NCI-H446 treated with DMSO at 0.1 percent for 48 hours (cell line): Measurements from ENCODE around the gene IL22RA2.
"Not testable (repeated sequence)": the region's sequence is repeated elsewhere in the genome, so short reads cannot be mapped to it uniquely, and the experiment has no call there.

Experiments
- DNase-seq: peaks from one replicate; lab custom pipeline; 2025; lab: John Stamatoyannopoulos, UW

The IL22RA2 gene

GRCh38 chr6:137122612-137123011, 50.8 kb downstream of the IL22RA2 start:
- no peak for DNase-seq

DNA sequence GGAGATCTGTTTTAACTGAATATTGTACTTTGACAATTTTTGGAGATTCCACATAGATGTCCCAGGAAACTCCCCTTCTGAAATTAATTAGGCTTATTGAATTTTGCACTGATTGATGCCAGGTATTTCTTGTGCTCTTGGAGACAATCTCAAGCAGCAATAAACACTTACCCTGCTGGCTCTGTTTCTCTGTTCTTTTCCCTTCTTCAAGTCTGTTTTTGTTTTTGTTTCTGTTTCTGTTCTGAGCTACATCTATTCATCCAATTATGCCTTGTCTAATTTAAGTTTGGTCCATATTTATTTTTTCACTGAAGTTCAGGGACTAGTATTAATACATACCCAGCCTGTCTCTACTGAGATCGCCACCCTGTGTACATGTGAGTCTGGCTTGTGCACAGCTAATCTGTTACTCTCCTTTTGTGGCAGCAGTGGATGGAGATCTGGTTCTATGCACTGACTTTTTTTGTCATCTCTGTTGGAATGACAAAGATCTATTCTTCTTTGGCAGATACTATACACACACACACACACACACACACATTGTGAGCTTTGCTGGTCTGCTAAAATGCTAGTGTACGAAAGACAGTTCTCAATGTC, 51.9 kb downstream of the IL22RA2 start:
- no peak for DNase-seq

DNA sequence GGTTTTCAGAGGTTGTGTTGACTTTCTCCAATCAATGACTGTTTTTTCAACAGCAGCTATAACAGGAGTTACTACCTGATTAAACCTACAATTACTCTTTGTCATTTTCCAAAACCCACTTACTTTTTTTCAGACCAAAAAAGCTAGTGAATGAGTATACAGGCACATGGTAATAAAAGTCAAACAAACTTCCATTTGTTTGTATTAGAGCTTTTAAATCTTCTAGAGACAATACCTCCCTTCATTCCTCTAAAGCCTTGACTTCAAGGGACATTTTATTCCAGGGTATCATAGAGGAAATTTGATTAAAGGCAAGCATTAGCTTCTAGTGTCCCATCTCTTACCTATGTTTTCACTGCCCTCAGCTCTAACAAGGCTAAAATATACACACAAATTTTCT, 52.7 kb downstream of the IL22RA2 start:
- no peak for DNase-seq

DNA sequence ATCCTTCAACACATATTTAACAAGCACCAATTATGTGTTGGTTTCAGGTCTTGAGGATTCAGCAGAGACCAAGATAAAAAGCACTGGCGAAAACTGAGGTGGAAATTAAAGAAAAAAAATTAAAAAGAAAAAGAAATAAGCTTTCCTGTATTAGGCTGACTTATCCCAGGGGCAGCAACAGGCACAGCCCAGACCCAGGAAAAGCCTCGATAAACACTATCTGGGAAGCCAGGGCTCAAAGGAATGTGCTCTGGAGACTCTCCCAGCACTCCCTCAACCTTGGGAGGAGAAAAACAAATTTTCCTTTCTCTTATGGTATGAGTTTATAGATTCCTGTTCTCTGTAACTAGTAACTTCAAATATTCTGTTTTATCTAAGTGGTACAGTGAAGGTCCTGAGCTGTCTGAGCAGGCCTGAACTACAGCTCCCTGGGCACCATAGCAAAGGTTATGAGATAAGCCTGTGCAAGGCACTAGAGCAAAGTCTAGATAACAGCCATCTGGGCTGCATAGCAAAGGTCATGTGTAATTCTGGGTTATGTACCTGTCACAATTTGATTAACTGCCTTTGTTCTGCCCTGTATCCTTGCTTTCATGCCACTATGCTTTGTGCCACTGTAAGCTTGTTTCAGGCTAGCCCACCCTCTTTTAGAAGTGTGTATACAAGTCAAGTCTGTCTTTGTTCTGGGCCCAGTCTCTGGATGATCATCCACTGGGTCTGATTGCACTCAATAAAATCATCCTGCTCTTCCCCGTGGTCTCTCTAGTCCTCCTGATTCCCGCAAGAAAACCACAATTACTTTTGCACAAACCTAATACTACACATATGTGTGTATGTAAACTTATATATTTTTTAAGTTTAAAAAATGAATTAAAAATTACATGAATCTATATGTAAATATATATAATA, 54.0 kb downstream of the IL22RA2 start:
- DNase-seq: no peak

DNA sequence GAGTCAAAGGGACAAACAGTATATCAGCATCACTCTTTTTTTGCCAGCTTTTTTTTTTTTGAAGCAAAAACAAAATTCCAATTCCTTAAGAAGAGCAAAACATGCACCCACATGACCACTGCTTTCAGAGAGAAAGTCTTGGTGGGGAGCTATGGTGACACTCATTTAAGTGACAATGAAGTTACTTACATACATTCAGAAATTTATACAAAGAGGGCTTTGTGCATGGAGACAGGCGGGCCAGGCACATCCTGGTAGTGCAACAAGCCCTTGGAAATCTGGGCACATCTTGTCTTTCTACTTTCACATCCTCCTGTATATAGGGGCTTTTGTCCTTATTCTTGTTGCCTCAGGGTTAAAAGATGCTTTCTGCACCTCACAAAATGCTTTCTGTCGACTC, 55.9 kb downstream of the IL22RA2 start:
- DNase-seq: no peak

DNA sequence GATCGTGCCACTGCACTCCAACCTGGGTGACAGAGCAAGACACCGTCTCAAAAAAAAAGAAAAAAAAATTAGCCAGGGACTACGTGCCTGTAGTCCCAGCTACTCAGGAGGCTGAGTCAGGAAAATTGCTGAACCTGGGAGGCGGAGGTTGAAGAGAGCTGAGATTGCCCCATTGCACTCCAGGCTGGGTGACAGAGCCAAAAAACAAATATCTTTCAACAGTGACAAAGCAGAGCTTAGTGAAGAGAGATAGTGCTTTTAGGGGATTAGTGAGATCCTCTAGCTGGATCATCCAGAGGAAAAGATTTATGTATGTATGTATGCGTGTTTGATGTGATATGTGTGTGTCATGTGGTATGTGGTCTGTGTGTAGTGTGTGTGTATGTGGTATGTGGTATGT, 56.6 kb downstream of the IL22RA2 start:
- DNase-seq: no peak

GRCh38 chr6:137115658-137116057, 57.8 kb downstream of the IL22RA2 start:
- DNase-seq: no peak

GRCh38 chr6:137112067-137112355, 61.4 kb downstream of the IL22RA2 start:
- no peak for DNase-seq

- DNase-seq: no peak
Observed at GRCh38 chr6:137111296-137112066, 62.0 kb downstream of the IL22RA2 start.

GRCh38 chr6:137107767-137108105, 65.7 kb downstream of the IL22RA2 start:
- no peak for DNase-seq

- not testable (repeated sequence) for DNase-seq
Observed at GRCh38 chr6:137107047-137107766, 66.2 kb downstream of the IL22RA2 start.

DNA sequence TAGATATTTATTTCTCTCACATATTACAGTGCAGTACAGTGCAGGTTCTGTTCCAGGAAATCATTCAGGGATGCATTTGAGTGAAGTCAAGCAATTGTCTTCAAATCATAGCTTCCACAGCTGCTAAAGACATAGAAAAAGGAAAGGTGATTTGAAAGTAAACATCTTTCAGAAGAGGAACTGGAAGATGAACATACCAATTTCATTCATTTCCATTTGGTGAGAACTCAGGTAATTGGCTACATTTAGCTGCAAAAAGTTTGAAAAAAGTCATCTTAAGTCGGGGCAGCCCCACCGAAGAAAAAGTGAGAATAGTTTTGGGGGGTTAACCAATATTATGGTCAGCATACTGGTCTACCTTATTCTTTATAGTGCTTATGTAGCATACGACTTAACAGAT, 67.3 kb downstream of the IL22RA2 start:
- DNase-seq: no peak

DNA sequence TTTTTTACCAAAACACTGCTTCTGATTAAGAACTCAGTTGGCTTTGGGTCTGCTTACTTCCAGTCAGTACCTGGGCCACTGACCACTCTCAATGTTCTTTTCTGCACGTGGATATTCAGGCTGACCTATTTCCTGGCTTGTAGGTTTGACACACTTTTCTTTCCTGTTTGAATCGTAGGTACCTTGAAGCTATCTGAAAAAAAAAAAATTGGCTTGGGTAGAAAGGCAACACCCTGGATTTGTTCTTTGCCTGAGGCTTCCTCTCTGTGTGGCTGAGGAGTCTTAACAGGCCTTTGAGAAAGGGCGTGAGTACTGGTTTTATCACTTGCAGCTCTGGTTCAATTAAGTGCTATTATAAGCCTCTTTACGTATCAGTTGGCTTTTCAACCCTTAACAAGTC, 68.1 kb downstream of the IL22RA2 start:
- no peak for DNase-seq

- no peak for DNase-seq
Observed at GRCh38 chr6:137104926-137105325, 68.5 kb downstream of the IL22RA2 start.

- no peak for DNase-seq
Observed at GRCh38 chr6:137102851-137103492, 70.5 kb downstream of the IL22RA2 start.

- DNase-seq: no peak
Observed at GRCh38 chr6:137102050-137102848, 71.2 kb downstream of the IL22RA2 start.

DNA sequence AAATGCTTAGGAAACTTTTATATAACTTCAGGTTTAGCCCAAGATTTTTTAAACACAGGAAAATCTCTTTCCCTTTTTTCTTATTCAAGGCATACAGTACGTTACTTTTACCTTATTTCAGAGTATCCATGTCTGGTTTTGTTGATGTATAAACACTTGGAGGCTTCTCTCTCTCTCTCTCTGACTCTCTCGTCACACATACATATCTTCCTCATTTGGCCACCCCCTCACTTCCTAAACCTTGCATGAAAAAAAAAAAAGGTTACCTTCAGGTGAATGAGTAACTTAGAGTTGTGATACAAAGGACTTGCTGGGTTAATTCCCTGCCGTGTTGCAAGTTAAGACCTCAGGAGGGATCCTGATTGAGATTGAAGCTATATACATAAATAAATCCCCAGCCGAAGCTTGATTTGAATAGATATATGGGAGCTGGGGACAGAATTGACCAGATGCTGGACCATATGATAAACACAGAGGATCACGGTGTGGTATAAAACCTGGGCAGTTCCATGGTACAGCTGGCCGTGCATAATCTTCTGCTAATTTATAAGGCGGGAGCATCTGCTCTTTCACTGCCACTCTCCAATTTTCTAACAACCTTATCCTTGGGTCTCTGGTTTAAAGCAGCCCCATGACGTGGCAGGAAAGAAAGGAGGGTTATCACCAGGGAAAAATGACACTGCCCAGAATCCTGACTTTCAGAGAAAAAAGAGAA, 73.6 kb downstream of the IL22RA2 start:
- no peak for DNase-seq

- no peak for DNase-seq
Observed at GRCh38 chr6:137097526-137097925, 75.9 kb downstream of the IL22RA2 start.

DNA sequence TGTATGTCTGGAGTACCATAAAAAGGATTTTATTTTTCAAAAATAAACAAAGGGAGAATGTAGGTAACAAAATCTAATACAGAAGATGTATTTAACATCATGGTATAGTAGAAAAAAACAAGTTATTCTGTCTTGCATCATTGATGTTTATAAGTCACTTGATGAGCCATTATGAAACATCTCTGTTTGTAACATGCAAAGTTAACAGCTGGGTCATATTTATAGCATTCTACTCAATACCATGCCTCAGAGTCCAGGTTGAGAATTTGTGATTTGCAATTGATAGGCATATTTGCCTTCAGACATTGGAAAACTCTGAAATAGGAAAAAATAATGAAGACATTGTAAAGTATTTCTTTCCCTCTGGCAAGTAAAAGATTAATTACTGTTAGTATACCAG, 76.4 kb downstream of the IL22RA2 start:
- no peak for DNase-seq

- DNase-seq: no peak
Observed at GRCh38 chr6:137095651-137096238, 77.7 kb downstream of the IL22RA2 start.
